ENCODE results near the gene CPEB1.

DNA sequence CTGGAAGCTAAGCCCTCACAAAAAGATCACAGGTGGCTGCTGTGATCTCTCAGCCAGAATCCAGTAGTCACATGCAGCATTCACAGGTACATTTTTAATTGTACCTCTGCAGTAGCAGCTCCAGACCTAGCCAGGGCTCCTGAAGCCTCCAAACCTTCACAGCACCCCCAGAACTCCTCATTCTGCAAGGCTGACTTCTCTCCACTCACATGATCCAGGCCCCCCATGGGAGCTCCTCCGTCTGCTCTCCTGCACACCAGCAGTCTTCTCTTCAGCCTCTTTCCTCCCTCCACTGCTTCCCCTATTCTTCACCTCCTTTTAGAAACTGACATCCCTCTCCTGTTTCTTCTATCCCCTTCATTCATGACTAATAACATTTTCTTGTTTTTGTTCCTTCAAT lies 13.2 kb upstream of the CPEB1 start:
- no peak for TF ChIP-seq POLR2A (IDR thresholded peaks at IDR 0.05)
- TF ChIP-seq, protein P1, sequence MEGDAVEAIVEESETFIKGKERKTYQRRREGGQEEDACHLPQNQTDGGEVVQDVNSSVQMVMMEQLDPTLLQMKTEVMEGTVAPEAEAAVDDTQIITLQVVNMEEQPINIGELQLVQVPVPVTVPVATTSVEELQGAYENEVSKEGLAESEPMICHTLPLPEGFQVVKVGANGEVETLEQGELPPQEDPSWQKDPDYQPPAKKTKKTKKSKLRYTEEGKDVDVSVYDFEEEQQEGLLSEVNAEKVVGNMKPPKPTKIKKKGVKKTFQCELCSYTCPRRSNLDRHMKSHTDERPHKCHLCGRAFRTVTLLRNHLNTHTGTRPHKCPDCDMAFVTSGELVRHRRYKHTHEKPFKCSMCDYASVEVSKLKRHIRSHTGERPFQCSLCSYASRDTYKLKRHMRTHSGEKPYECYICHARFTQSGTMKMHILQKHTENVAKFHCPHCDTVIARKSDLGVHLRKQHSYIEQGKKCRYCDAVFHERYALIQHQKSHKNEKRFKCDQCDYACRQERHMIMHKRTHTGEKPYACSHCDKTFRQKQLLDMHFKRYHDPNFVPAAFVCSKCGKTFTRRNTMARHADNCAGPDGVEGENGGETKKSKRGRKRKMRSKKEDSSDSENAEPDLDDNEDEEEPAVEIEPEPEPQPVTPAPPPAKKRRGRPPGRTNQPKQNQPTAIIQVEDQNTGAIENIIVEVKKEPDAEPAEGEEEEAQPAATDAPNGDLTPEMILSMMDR (IDR thresholded peaks at IDR 0.05 in 8 of 11, conservative IDR thresholded peaks at IDR 0.05 in 3 of 11): no peak
